Stimulated activated CD4-positive, alpha-beta T cell treated with anti-CD3 and anti-CD28 coated beads, Interleukin-1b, Interleukin-23, amount 100 ng/mL, for 1 hour (primary cell): ENCODE data around the gene CTIF.
A peak's percentile ranks its signal among the peaks of the same experiment; 100 is the strongest.

Experiments
- DNase-seq, 2 donors: peaks; one replicate each; pipeline ENCODE4 v3.0.0-alpha.2; 2020; ENCODE audit warnings: low read depth in 2 of 2

Gene CTIF

GRCh38 chr18:48775372-48776155 is 236.7 kb downstream of the CTIF start:
- no peak for DNase-seq

- DNase-seq: no peak
These were observed 237.3 kb downstream of the CTIF start for GRCh38 chr18:48776156-48776555.

DNA sequence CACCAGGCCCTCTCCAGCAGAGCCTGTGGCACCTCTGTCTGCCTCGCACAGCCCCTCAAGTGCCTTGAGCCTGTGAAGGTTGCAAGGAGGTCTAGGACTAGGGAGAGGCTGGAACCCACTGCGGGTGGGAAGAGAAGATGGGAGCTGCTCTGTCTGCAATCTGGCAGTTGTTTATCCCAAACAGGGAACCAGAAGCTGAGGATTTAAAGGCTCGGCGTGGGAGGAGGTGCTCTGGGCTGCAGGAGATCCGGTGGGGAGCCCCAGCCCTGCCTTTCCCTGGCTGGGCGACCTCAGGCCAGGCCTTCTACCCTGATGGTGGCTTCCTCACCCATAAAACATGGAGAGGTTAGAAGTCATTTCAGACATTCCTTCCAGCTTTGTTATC is 237.8 kb downstream of the CTIF start:
- no peak for DNase-seq

DNA sequence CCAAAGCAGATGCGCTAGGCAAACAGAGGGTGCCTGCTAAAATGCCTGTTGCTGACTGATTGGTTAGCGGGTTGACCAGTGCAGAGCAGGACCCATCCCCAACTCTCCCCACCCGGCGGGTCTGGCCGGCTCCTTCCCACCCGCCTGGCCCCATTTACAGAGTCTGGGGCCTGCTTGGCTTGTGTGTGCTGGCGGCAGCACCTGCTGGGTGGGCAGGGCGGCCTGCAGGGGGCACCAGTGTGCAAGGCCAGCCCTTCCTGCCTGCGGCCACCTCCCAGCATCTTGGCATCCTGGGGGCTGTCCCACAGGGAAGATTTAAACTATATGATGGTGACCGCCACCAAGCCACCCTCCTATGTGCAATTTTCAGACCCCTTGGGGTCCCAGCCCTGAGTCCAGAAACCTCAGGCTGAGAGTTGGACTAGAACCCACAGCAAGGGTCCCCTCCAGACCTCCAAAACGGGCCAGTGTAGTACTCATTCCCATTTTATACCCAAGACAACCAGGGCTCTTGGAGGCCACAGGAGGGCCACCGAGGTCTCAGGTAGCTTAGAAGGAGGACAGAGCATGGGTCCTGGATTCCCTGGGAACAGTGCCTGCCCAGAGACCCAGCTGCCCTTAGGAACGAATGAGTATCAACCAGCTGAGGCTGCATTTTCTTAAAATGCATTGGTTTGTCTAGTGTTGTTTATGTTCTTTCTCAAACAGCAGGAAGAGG is 238.4 kb downstream of the CTIF start:
- DNase-seq: peak; percentile 37 to 50

DNA sequence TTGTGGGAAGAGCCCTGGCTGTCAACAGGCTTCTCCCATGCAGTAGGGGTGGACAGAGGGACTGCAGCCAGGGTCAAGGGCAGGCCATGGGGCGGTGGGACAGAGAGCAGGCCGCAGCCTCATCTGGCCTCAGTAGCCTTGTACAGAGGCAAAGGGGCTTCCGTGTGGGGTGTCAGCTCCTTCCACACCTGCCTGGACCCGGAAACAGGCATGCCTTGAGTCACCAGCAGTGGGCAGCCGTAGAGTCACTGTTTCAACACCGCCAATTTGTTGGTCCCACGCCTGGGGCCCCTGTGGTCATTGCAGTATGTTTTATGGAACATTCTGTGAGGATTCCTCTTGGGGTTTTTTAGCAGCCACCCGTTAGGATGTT is 238.9 kb downstream of the CTIF start:
- DNase-seq: no peak

- no peak for DNase-seq
These were observed 239.6 kb downstream of the CTIF start for GRCh38 chr18:48778344-48779011.

GRCh38 chr18:48779462-48779861 is 240.6 kb downstream of the CTIF start:
- DNase-seq: no peak

- no peak for DNase-seq
These were observed 241.5 kb downstream of the CTIF start for GRCh38 chr18:48780201-48780912.

DNA sequence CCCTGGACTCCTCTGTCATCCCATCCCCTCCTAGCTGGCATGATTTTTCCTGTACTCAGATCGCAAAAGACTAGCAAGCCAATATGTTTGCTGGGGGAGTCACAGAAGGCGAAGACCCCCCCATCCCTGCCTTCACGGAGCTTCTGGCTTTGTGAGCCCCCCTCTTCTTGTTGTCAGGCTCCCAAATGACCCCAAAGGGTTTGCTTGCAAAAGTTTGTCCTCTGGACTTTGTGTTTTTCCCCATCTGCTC is 242.0 kb downstream of the CTIF start:
- no peak for DNase-seq

GRCh38 chr18:48781163-48781987 is 242.5 kb downstream of the CTIF start:
- DNase-seq: no peak

GRCh38 chr18:48781988-48782363 is 243.1 kb downstream of the CTIF start:
- no peak for DNase-seq

DNA sequence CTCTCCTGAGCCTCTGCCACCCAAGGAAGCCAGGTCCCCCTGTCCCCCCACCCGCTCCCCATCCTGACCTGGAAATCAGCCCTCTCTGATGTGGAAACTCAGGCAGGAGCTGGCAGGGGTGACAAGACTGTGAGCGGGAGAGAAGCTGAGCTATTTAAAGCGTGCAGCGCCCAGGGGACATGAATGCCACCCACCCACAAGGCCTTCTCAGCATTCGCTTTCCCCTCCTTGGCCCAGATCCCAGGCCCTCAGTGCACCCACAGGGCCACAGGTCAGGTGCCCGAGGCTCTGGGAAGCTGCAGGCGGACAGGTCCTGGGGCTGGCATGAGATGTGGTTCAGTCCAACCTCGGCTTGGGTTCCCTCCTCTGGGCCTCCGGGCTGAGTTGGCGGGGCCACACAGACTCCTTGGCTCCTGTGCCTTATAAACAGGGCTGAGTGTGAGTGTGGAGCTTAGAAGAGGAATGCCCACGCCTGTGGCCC is 243.6 kb downstream of the CTIF start:
- no peak for DNase-seq

GRCh38 chr18:48783616-48784520 is 245.0 kb downstream of the CTIF start:
- no peak for DNase-seq

GRCh38 chr18:48784656-48785055 is 245.8 kb downstream of the CTIF start:
- DNase-seq: no peak

GRCh38 chr18:48785091-48785614 is 246.3 kb downstream of the CTIF start:
- DNase-seq: no peak

- DNase-seq: no peak
These were observed 247.1 kb downstream of the CTIF start for GRCh38 chr18:48785736-48786454.

DNA sequence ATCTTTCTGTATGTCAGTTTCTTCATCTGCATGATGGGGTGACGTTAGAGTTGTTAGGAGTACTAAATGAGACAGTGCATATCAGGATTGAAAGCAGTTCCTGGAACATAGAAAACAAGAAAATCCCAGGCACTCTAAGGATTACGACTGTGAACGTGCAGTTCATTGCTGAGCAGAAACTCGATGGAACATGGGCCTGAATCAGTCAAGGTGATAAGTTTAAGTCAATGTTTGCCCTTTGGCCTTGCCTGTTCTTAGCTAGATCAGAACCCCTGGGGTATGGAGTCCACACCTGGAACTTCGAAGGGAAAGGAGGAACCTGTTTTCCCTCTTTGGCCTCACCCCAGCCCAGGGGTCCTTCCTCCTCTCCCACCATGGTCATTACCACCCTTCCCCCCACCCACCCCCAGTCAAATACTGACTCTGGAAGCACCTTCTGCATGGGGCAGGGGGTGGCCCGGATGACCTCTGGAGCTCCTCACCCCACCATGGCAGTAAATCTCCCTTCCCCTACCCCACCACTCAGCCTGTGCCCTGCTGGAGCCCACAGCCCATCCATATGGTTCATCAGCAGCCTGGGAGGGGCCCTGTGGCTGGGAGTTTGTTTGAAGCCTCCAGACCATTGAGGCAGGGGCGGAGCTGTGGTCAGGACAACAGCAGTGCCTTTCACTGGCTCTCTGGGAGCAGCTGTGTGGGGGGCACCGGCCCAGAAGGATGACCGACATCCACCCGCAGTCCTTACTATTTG is 247.8 kb downstream of the CTIF start:
- no peak for DNase-seq

- no peak for DNase-seq
These were observed 248.6 kb downstream of the CTIF start for GRCh38 chr18:48787203-48788151.
